NCI-H82 (cell line): ENCODE results near the gene F5.

Experiments
- DNase-seq: peaks from one replicate; lab custom pipeline; 2025; lab: John Stamatoyannopoulos, UW

The F5 gene

DNA sequence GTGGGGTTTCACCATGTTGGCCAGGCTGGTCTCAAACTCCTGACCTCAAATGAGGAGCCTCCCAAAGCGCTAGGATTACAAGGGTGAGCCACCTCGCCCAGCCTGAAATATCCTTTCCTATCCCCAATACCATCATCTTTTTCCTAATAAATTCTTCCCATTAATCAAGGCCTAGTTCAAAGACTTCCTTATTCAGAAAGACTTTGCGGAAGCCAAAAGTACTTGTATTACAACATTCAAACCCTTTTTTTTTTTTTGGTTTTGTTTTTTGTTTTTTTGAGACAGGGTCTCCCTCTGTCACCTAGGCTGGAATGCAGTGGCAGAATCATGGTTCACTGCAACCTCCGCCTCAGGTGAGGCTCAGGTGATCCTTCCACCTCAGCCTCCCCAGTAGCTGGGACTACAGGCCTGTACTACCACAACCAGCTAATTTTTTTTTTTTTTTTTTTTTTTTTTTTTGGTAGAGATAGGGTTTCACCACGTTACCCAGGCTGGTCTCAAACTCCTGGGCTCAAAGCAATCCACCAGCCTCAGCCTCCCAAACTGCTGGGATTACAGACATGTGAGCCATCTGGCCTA is 108.1 kb downstream of the F5 start:
- no peak for DNase-seq

DNA sequence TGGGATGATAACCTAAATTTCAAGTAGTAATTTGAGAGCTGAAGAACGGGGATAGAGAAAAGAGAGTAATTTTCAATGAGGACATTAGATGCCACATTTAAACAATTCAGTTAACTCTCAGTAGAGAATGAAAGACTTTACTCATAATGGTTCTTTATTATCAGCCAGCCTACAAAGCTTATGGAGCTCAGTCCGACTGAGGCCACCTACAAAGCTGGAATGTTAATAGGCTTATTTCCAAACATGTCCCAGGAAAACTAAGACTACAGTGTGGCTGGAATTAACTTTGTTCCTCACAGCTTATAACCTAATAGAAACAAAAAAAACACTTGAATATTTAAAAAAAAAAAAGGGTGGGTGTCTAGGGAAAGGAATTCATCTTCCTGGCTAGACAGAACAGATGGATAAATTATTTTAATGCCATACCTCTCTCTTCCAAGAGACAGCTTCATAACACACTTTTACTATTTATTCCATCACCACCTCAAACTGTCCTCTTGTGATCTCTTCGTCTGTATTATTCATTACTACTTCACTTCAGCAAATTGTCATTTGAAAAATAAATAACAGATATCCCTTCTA is 110.4 kb downstream of the F5 start:
- peak; percentile 72 for DNase-seq

DNA sequence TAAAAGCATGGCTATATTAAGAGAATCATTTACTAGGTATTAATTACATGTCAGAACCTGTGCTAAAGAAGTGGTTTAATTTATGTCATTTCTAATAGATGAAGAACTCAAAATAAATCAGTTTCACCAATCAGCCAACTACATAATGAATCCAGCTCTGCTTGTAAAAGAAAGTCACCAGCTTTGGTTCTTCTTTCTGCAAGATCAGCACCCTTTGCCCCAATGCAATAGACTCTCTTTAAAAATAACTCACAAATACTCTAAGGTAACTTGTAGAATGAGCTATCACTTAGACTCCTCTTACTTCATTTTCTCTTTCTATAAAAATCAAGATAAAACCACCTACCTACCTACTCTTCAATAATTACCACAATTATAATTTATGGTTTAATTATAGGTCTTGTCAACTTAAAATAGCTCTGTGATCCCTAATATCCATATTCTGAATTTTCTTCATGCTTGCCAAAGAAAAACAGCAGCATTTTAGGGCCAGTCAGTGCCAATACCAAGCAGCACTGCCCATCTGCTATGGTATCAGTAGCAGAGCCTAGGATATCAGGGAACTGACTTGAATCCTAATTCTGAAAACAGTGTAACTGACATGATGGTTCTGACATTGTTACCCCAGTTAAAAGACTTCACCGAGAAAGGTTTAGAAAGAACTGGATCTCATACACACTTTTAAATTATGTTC is 111.8 kb downstream of the F5 start:
- no peak for DNase-seq

DNA sequence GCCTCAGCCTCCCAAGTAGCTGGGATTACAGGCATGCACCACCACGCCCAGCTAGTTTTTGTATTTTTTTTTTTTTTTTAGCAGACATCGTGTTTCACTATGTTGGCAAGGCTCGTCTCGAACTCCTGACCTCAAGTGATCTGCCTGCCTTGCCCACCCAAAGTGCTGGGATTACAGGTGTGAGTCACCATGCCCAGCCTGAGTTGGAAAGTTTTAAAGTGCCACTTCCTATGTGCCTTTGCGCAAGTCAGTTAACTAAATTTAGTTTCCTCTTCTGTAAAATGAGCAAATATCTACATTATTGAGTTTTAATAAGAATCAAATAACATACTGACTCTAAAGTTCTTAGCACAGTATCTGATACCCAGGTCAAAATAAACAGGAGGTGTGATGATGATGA is 112.9 kb downstream of the F5 start:
- DNase-seq: no peak

DNA sequence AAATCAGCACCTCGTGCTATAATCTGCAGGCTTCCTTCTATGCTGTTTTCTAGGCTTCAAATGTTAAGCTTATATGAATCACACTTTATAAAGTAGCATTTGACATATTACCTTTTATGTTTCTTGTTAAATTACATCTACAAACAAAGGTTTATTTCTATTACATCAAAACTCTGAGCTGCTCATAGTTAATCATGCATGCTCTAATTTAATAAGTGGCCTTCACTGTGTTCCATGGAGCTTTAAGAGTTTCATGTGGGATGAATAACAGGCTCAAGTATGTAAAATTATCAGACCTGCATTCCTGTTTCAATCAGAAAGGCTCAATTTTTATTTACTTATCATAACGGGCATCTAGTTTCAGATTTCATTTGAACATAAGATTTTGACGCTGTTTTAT is 113.5 kb downstream of the F5 start:
- DNase-seq: no peak

DNA sequence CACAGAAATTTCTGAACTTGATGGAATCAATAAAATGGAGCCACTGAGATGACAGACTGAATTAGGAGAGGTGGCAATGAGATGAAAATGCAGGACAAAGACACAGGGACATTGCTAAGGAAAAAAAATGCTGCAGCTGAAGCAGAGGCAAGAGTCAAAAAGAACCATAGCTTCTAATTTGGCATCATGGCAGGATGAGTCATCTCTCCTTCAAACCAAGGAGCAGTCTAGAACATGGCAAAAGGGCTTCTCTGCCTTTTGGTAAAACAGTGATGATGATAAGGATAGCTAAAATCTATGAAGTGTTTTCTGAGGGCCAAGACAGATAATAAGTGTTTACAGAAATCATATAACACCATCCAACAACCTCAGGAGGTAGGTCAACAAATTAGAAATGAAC is 117.3 kb downstream of the F5 start:
- DNase-seq: no peak

DNA sequence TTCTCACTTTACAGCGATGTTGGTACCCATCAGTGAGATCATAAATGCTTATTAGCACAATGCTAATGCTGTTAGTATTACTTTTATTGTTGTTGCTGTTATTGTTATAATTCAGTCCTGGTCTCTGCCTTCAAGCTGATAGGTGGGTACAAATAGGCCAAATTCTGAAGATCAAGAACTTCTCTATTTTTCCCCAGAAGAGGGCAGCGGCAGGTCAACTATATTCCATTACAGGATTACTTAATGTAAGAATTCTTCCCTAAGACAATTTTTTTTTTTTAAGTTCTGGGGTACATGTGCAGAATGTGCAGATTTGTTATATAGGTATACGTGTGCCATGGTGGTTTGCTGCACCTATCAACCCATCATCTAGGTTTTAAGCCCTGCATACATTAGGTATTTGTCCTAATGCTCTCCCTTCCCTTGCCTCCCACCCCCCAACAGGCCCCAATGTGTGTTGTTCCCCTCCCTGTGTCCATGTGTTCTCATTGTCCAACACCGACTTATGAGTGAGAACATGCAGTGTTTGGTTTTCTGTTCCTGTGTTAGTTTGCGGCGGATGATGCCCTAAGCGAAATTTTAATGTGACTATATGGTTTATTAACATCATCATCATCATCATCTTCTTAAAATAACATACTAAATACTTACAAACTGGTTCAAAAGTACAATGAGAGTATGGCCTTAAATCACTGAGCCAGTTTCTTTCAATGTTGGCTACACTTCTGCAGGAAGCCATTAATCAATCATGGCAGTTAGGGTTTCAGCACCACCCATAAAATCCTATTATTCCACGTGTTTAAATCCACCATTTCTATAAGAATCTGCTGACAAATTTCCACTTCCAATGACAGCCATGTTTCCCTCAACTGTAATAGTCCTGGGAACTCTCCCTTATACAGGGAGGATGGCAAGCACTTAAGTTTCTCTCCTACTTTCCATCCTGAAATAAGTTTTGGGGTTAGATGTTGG is 119.7 kb downstream of the F5 start:
- DNase-seq: peak; percentile 38

DNA sequence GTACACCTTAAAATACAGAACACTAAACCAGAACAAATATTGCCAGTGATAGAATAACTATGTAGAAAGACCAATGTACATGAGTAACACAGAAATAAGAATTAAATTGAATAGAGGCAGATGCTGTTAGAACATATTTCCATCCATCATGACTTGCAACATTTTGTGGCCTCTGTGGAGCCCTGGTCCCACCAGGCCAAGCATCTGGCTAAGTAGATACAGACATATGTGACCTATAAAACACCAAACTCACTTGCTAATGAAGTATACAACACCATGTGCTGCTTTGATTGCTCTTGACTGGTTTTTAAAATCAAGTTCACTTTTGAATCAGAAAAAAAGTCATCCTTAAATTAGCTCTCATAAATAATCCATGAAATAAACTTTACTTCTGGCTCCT is 121.0 kb downstream of the F5 start:
- no peak for DNase-seq
